Upper lobe of left lung (tissue), 4 donors: ENCODE measurements around the gene GIMAP6.
"Not testable (repeated sequence)": the region's sequence is repeated elsewhere in the genome, so short reads cannot be mapped to it uniquely, and the experiment has no call there.

Experiments
- CTCF ChIP-seq, 6 experiments: fragments of 450-650 bp in 4 of 6; fragments of 200-600 bp in 2 of 6; sonication (generic) in 2 of 6; IDR thresholded peaks; one replicate each; pipeline ENCODE4 v1.5.1; 2016 to 2019; ENCODE audit warnings: antibody characterized with exemption in 6 of 6
- EP300 ChIP-seq, 4 donors: sonication (generic); formaldehyde crosslinking; IDR thresholded peaks; one replicate each; pipeline ENCODE4 v1.5.1; 2017; ENCODE audit warnings: antibody characterized with exemption in 4 of 4, control low read depth in 2 of 4
- POLR2A ChIP-seq, 4 donors: fragments of 450-650 bp; IDR thresholded peaks; one replicate each; pipeline ENCODE4 v1.5.1; 2016 to 2017; ENCODE audit warnings: antibody characterized with exemption in 4 of 4, mild to moderate bottlenecking in 2 of 4

DNA sequence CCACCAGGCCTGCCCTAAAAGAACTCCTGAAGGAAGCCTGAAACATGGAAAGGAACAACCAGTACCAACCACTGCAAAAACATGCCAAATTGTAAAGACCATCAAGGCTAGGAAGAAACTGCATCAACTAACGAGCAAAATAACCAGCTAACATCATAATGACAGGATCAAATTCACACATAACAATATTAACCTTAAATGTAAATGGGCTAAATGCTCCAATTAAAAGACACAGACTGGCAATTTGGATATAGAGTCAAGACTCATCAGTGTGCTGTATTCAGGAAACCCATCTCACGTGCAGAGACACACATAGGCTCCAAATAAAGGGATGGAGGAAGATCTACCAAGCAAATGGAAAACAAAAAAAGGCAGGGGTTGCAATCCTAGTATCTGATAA, 48.2 kb upstream of the GIMAP6 start:
- not testable (repeated sequence) for TF ChIP-seq EP300, POLR2A, CTCF (IDR thresholded peaks at IDR 0.05)
